NT2/D1 (cell line): ENCODE results near the gene DMAC2.

Source experiments
- SUZ12 ChIP-seq: IDR thresholded peaks from 2 replicates; pipeline ENCODE4 v1.6.1; 2011; ENCODE audit not compliant: insufficient read length, insufficient read depth; ENCODE audit errors: extremely low read depth
- YY1 ChIP-seq: IDR thresholded peaks from 2 replicates; pipeline ENCODE4 v1.6.1; 2011; ENCODE audit not compliant: insufficient read length, insufficient read depth
- ZNF274 ChIP-seq: IDR thresholded peaks from 2 replicates; pipeline ENCODE4 v1.6.1; 2011; ENCODE audit warnings: mild to moderate bottlenecking, low read depth, low read length

- TF ChIP-seq YY1 (no peak), ZNF274 (no peak), SUZ12 (no peak)
Measured at GRCh38 chr19:41410336-41411054, 29.2 kb downstream of the DMAC2 start.
